ENCODE measurements around the gene MND1. TPM values are rescaled to one million over a fixed set of nuclear protein-coding genes. Genes with fewer than 3 reads are reported as not detected.
"Not testable (repeated sequence)": the region's sequence is repeated elsewhere in the genome, so short reads cannot be mapped to it uniquely, and the experiment has no call there.

The MND1 gene
- total RNA-seq, 1 donor from 2014 or later, result 18.8 TPM

DNA sequence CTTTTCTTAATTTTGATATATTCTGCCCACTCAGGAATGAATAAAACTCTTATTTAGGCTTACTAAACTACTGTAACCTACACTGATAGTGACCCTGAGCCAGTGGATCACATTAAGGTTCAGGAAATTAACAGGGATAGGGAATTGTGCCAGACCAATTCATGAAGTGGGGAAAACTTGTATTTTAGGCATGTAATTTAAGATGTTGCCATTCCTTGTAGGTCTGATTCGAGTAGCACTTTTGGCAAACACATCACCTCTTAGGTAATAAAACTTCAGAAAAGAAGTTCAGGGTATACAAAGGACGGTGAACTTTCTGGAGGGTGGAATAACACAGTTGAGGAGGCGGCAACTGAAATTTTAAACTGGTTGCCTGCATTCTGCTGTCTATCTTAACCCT, 54.9 kb downstream of the MND1 start:
- H3K27me3 Mint-ChIP-seq, result no peaks in the 10 kb centered on the region
- H3K4me1 Mint-ChIP-seq, result peaks cover 3% of the 10 kb centered on the region
- no peaks in the 10 kb centered on the region for H3K9me3 Mint-ChIP-seq
- intact Hi-C loops (cut with micrococcal nuclease), result no loop called here
- no peak overlapping the region for H3K4me3 Mint-ChIP-seq
- no peak for DNase-seq
- H3K36me3 Mint-ChIP-seq (ENCODE audit: low read depth), result peaks cover 12% of the 10 kb centered on the region
- no peak overlapping the region for H3K27ac Mint-ChIP-seq

DNA sequence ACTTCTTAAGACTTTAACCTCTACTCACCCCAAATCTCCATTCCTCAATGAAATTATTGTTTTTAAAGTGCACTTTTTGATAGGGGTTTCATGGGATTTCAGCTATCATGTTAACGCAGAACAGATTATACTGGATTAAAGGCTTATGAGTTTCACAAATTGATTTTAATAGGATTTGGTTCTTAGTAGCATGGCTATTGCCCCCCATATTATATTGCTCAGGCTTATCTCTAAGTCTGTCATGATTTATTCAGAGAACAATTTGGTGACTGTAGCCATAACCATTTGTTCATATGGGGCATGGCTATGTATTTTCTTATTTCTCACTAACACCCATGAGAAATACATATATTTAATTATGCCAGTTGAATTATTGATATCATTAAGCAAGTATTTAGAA, 57.0 kb downstream of the MND1 start:
- Mint-ChIP-seq H3K4me3 (no peak overlapping the region), H3K9me3 (no peaks in the 10 kb centered on the region), H3K36me3 (ENCODE audit: low read depth) (peaks cover 10% of the 10 kb centered on the region), H3K27ac (no peak overlapping the region), H3K27me3 (no peaks in the 10 kb centered on the region), H3K4me1 (peaks cover 2% of the 10 kb centered on the region)
- intact Hi-C loops (cut with micrococcal nuclease), result no loop called here
- no peak for DNase-seq

DNA sequence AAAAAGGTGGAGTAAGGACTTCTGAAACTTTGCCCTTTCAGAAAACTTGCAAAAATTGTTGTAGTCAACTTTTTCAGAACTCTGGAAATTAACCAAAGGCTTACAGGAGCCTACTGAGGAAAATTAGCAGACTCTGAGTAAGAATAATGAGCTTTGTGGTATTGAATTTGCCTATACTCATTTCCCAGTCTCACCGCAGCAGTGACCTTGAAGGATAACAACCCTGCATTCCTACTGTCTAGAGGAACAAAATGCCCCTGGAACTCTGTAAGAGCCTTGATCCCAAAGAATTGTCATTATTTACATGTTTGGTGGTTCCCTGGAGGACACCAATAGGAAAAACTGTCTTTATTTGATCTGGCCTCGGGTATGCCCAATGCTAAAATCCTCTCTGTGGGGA, 57.9 kb downstream of the MND1 start:
- Mint-ChIP-seq H3K4me1 (peaks cover 2% of the 10 kb centered on the region), H3K36me3 (ENCODE audit: low read depth) (peaks cover 13% of the 10 kb centered on the region), H3K27ac (no peak overlapping the region), H3K27me3 (no peaks in the 10 kb centered on the region), H3K9me3 (no peaks in the 10 kb centered on the region), H3K4me3 (no peak overlapping the region)
- no peak for DNase-seq
- intact Hi-C loops (cut with micrococcal nuclease), result no loop called here

DNA sequence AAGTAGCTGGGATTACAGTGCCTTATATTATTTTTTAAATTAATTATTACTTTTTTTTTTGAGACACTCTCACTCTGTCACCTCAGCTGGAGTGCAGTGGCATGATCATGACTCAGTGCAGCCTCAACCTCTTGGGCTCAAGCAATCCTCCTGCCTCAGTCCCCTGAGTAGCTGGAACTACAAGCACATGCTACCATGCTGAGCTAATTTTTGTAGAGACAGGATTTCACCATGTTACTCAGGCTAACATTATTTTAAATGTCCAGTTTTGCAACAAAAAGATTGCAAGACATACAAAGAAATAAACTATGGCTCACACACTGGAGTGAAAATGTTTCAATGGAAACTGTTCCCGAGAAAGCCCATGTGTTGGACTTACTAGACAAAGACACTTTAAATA, 59.2 kb downstream of the MND1 start:
- Mint-ChIP-seq H3K9me3 (no peaks in the 10 kb centered on the region), H3K27ac (no peak overlapping the region), H3K27me3 (no peaks in the 10 kb centered on the region), H3K4me3 (no peak overlapping the region), H3K4me1 (no peaks in the 10 kb centered on the region), H3K36me3 (ENCODE audit: low read depth) (peaks cover 13% of the 10 kb centered on the region)
- no peak for DNase-seq
- intact Hi-C loops (cut with micrococcal nuclease), result no loop called here

DNA sequence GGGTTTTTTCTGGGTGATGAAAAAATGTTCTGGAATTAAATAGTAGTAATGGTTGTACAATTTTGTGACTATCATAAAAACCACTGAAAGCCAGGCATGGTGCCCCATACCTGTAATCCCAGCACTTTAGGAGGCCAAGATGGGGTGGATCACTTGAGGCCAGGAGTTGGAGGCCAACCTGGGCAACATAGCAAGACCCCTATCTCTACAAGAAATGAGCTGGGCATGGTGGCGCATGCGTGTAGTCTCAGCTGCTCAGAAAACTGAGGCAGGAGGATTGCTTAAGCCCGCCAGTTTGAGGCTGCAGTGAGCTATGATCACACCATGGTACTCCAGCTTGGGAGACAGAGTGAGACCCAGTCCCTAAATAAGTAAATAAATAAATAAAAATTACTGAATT, 63.4 kb downstream of the MND1 start:
- H3K27ac Mint-ChIP-seq, result no peak overlapping the region
- H3K9me3 Mint-ChIP-seq, result no peaks in the 10 kb centered on the region
- H3K27me3 Mint-ChIP-seq, result no peaks in the 10 kb centered on the region
- H3K36me3 Mint-ChIP-seq (ENCODE audit: low read depth), result peaks cover 12% of the 10 kb centered on the region
- intact Hi-C loops (cut with micrococcal nuclease), result no loop called here
- no peak overlapping the region for H3K4me3 Mint-ChIP-seq
- DNase-seq, result no peak
- peaks cover 5% of the 10 kb centered on the region for H3K4me1 Mint-ChIP-seq

DNA sequence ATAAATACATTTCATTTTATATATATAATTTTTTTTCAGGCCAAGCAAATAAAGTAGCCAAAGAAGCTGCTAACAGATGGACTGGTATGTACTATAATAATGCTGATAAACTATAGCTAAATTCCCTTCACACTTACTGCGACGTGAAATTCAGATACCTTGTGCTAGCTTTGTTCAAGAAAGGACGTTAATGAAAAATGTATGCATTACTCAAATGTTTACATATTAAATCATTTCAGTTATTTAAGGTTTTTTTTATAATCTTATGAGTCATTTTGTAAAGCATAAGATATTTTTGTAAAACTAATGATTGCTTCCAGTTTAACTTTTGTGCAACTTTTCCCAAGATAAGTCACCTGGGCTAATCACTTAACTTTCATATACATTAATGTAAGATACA, 64.4 kb downstream of the MND1 start:
- Mint-ChIP-seq H3K9me3 (no peaks in the 10 kb centered on the region), H3K36me3 (ENCODE audit: low read depth) (peaks cover 12% of the 10 kb centered on the region), H3K27ac (no peak overlapping the region), H3K27me3 (no peaks in the 10 kb centered on the region), H3K4me3 (no peak overlapping the region), H3K4me1 (peaks cover 5% of the 10 kb centered on the region)
- no peak for DNase-seq
- intact Hi-C loops (cut with micrococcal nuclease), result no loop called here

DNA sequence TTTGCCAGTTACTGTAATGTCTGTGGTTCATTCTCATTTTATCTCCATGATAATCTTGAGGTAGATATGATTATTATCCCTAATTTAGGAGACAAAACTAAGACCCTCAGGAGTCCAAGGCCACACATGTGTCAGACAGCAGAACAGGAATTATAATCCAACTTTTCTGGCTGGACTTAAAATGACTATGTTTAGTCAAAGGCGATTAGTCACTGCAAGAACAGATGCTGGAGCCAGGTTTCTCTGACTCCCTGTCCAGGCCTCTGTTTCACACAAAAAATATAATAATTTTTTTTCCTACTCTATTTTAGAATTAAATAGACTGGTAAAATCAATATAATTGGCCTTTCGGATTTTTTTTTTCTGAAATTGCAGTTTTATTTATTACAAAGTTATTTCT, 64.9 kb downstream of the MND1 start:
- DNase-seq, result no peak

DNA sequence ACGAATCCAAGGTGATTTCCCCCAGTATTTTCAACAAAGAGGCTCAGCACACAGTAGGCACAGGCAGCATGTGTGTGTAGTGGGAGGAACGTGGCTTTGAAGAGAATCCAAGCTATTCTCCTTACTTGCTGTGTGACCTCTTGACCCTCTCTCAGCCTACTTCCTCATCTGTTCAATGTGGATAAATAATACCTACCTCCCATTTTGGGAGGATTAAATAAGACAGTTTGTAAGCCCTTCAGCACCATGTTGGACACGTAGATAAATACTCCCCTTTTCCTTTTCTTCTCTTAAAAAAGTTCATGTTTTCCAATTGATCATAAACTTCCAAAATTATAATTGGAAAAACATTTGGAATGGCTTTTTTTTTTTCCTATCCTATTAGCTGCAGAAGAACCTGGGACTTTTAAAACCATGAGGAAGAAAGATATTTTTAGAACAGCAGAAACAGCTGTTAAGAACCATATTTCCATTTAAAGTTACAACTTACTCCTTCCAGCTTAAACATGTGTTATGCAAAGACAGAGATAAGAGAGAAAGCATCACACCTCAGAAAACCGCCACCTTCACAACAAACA, 65.5 kb downstream of the MND1 start:
- Mint-ChIP-seq H3K27me3 (no peaks in the 10 kb centered on the region), H3K4me3 (no peak overlapping the region), H3K27ac (no peak overlapping the region), H3K9me3 (no peaks in the 10 kb centered on the region), H3K36me3 (ENCODE audit: low read depth) (peaks cover 12% of the 10 kb centered on the region), H3K4me1 (peaks cover 5% of the 10 kb centered on the region)
- no peak for DNase-seq
- intact Hi-C loops (cut with micrococcal nuclease), result no loop called here

More for the DNA sequence above, 64.9 kb downstream of the MND1 start:
- peaks cover 12% of the 10 kb centered on the region for H3K36me3 Mint-ChIP-seq (ENCODE audit: low read depth)
- no peaks in the 10 kb centered on the region for H3K27me3 Mint-ChIP-seq
- H3K27ac Mint-ChIP-seq, result no peak overlapping the region
- H3K9me3 Mint-ChIP-seq, result no peaks in the 10 kb centered on the region
- intact Hi-C loops (cut with micrococcal nuclease), result no loop called here
- H3K4me3 Mint-ChIP-seq, result no peak overlapping the region
- H3K4me1 Mint-ChIP-seq, result peaks cover 5% of the 10 kb centered on the region

DNA sequence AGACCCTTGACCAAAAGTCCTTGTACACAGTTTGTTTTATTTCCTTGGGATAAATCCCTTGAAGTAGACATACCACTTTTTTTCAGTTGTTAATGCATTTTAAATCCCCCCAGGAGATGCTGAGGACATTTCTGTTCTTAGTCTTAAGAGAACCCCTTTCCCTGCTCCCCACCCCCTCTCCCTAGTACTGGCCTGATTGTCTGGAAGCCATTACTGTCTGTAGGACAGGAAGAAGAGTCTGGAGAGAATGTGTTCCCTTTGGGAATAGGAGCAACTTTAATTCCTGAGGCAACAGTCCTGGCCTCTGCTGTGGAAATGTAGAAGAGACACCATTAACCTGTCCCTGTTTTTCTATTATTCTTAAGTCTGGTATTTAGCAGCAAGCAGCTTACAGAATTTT, 69.4 kb downstream of the MND1 start:
- Mint-ChIP-seq H3K27ac (no peak overlapping the region), H3K36me3 (ENCODE audit: low read depth) (peaks cover 5% of the 10 kb centered on the region), H3K27me3 (no peaks in the 10 kb centered on the region), H3K4me1 (peaks cover 8% of the 10 kb centered on the region), H3K4me3 (no peak overlapping the region), H3K9me3 (no peaks in the 10 kb centered on the region)
- intact Hi-C loops (cut with micrococcal nuclease), result no loop called here
- DNase-seq, result no peak

DNA sequence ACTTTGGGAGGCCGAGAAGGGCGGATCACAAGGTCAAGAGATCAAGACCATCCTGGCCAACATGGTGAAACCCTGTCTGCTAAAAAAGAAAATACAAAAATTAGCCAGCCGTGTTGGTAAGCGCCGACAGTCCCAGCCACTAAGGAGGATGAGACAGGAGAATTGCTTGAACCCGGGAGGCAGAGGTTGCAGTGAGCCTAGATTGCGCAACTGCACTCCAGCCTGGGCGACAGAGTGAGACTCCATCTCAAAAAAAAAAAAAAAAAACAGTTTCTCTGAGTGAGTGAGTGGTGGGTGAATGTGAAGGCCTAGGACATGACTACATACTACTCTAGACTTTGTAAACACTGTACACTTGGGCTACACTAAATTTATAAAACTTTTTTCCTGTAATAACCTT, 72.0 kb downstream of the MND1 start:
- H3K27me3 Mint-ChIP-seq; H3K27ac Mint-ChIP-seq; H3K9me3 Mint-ChIP-seq; DNase-seq; H3K4me3 Mint-ChIP-seq; intact Hi-C loops (cut with micrococcal nuclease); H3K36me3 Mint-ChIP-seq (ENCODE audit: low read depth): not testable (repeated sequence)
- peaks cover 16% of the 10 kb centered on the region for H3K4me1 Mint-ChIP-seq

DNA sequence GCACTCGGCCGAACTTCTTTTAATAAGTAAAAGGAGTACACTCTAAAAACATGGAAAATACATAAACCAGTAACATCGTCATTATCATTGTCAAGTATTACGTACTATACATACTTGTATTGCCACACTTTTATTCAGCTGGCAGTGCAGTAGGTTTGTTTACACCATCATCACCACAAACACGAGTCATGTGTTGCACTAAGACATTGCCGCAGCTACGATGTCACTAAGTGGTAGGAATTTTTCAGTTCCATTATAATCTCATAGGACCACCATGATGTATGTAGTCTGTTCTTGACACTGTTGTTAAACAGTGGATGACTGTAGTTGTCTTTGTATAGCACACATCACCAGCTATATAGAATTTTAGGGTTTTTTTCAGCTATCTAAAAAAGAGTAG, 73.6 kb downstream of the MND1 start:
- Mint-ChIP-seq H3K27ac (no peak overlapping the region), H3K36me3 (ENCODE audit: low read depth) (peaks cover 2% of the 10 kb centered on the region), H3K9me3 (no peaks in the 10 kb centered on the region), H3K4me1 (peaks cover 19% of the 10 kb centered on the region), H3K27me3 (no peaks in the 10 kb centered on the region), H3K4me3 (no peak overlapping the region)
- no peak for DNase-seq
- intact Hi-C loops (cut with micrococcal nuclease), result no loop called here

DNA sequence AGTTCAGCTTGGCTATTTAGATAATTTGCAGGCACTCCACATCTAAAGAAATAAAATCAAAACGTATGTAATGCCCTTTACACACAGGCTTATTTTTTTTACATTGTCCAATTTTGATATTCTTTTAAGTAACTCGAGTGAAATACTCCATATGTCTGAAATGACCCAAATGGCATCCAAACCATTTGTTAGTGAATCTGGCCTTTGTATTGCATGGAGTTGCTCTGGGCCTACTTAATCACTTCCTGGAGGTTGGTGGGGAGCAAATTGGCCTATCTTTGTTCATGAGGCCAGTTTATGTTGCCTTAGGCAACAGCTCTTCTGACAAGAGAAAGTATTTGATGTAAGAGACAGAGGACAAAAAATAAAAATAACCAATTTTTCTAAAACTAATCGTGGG, 74.1 kb downstream of the MND1 start:
- Mint-ChIP-seq H3K9me3 (no peaks in the 10 kb centered on the region), H3K27ac (no peak overlapping the region), H3K4me1 (peaks cover 19% of the 10 kb centered on the region), H3K27me3 (no peaks in the 10 kb centered on the region), H3K4me3 (no peak overlapping the region), H3K36me3 (ENCODE audit: low read depth) (peaks cover 2% of the 10 kb centered on the region)
- DNase-seq, result no peak
- intact Hi-C loops (cut with micrococcal nuclease), result no loop called here

DNA sequence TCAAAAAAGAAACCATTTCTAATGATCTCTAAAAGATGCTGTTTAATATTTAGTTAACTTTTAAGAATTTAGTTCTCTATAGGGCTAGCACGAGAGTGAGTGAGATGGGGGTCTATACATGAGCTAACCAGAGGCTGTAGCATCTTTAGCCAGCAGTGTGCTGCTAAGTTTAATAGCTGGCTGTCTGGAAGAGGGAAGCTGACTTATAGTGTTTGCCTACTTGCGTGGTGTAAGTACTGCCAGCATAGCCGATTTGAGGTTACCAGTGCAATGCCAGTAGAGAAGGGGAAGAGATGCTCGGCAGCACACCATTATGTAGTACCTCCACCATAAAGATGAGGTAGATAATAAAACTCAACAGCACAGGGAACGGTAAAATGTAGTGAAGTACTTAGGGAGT, 74.5 kb downstream of the MND1 start:
- no peak overlapping the region for H3K27ac Mint-ChIP-seq
- peaks cover 2% of the 10 kb centered on the region for H3K36me3 Mint-ChIP-seq (ENCODE audit: low read depth)
- H3K4me3 Mint-ChIP-seq, result no peak overlapping the region
- H3K27me3 Mint-ChIP-seq, result no peaks in the 10 kb centered on the region
- H3K4me1 Mint-ChIP-seq, result peaks cover 19% of the 10 kb centered on the region
- no peak for DNase-seq
- intact Hi-C loops (cut with micrococcal nuclease), result no loop called here
- no peaks in the 10 kb centered on the region for H3K9me3 Mint-ChIP-seq

DNA sequence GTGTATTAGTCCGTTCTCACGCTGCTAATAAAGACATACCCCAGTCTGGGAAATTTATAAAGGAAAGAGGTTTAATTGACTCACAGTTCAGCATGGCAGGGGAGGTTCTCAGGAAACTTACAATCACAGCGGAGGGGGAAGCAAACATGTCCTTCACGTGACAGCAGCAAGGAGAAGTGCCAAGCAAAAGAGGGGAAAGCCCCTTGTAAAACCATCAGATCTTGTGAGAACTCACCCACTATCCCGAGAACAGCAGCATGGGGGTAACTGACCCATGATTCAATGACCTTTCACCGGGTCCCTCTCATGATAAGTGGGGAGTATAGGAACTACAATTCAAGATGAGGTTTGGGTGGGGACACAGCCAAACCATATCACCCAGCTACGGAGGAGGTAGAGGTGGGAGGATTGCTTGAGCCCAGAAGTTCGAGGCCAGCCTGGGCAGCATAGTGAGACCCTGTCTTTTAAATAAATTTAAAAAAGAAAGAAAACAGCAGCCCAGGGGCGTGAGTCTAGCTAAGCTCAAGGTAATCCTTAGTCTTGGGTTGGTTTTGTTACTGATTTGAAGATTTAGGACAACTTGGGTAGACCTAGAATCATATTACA, 75.3 kb downstream of the MND1 start:
- Mint-ChIP-seq H3K27me3 (no peaks in the 10 kb centered on the region), H3K9me3 (no peaks in the 10 kb centered on the region), H3K27ac (no peak overlapping the region), H3K4me1 (peaks cover 19% of the 10 kb centered on the region), H3K4me3 (no peak overlapping the region), H3K36me3 (ENCODE audit: low read depth) (peaks cover 2% of the 10 kb centered on the region)
- no peak for DNase-seq
- intact Hi-C loops (cut with micrococcal nuclease), result no loop called here

DNA sequence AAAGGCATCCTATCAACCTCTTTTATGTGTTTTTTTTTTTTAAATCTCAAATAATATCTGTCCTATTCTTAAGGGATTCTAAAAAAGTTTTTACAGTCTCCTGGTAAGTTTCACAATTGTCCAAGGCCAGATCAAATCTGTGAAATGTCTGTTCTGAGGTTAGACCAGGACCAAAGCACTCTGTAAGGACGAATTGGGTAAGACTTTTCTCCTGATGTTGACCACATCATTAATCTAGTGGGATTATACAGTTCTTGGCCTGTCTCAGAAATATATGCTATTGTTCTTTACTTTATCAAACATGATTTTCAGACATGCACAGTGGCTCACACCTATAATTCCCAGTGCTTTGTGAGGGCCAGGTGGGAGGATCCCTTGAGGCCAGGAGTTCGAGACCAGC, 75.9 kb downstream of the MND1 start:
- no peak overlapping the region for H3K4me3 Mint-ChIP-seq
- peaks cover 2% of the 10 kb centered on the region for H3K36me3 Mint-ChIP-seq (ENCODE audit: low read depth)

More for the DNA sequence above, 75.9 kb downstream of the MND1 start:
- no peak for DNase-seq
- H3K4me1 Mint-ChIP-seq, result peaks cover 19% of the 10 kb centered on the region
- H3K27ac Mint-ChIP-seq, result no peak overlapping the region
- intact Hi-C loops (cut with micrococcal nuclease), result no loop called here
- no peaks in the 10 kb centered on the region for H3K27me3 Mint-ChIP-seq
- H3K9me3 Mint-ChIP-seq, result no peaks in the 10 kb centered on the region
